IPS DF 19.7 (cell line): ENCODE data around the gene GAGE10.
"Not testable (repeated sequence)": the region's sequence is repeated elsewhere in the genome, so short reads cannot be mapped to it uniquely, and the experiment has no call there.

Source experiments
- DNase-seq: peaks from one replicate; pipeline ENCODE4 v3.0.0-alpha.2; 2013; ENCODE audit warnings: low read depth, low spot score

The GAGE10 gene

DNA sequence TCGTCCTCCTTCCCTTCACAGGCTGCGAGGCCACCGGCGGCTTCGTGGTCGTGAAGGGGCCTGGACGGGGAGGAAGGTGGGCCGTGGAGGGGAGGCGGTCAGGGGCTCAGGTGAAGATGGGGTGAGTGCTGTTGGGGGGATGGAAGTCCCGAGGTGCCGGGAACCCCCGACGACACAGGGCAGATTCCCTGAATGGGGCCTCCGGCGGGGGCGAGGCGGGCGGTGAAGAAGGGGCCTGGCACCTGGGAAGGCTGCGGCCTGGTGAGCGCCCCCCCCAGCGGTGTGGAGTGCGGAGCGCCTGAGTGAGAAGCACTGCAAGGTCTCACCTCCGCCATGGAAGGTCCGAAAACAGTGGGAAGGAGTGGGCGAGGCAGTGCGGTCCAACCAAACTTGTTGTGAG is 18.8 kb downstream of the GAGE10 start:
- not testable (repeated sequence) for DNase-seq

DNA sequence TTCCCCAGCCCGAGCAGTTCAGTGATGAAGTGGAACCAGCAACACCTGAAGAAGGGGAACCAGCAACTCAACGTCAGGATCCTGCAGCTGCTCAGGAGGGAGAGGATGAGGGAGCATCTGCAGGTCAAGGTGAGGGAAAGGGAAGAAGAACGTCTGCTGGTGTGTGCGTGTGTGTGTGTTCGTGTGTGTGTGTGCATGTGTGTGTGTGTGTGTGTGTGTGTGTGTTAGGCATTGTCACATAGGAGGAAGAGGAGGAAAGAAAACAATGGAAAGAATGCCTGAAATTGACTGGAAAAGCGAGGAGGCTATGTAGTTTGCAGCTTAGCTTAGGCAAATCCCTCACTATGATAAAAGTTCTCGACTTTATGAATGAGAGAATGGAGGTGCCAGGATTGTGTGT is 20.3 kb downstream of the GAGE10 start:
- not testable (repeated sequence) for DNase-seq

DNA sequence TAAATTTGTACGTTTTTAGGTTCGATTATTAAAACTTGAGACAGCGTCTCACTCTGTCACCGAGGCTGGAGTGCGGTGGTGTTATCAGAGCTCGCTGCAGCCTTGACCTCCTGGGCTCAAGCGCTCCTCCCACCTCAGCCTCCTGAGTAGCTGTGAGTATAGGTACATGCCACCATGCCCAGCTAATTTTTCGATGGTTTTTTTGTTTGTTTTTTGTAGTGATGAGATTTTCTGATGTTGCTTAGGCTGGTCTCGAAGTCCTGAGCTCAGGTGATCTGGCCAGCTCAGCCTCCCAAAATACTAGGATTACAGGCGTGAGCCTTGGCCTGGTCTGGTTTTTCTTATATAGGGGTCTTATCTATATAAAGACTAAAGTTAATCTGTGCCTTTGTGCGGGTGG is 27.0 kb downstream of the GAGE10 start:
- not testable (repeated sequence) for DNase-seq

DNA sequence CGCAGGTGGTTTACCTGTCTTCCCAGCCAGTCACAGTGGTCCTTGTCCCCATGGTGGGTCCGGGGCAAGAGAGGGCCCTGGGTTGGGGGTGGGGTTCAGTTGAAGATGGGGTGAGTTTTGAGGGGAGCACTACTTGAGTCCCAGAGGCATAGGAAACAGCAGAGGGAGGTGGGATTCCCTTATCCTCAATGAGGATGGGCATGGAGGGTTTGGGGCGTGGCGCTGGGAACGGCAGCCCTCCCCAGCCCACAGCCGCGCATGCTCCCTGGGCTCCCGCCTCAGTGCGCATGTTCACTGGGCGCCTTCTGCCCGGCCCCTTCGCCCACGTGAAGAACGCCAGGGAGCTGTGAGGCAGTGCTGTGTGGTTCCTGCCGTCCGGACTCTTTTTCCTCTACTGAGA is 27.8 kb downstream of the GAGE10 start, which contains the start of gene GAGE13:
TSS of gene GAGE13 (plus strand) at position 301 of the 400 bp plus-strand sequence. CDS start 1,156 bp downstream, outside the sequence.
- DNase-seq = not testable (repeated sequence)

DNA sequence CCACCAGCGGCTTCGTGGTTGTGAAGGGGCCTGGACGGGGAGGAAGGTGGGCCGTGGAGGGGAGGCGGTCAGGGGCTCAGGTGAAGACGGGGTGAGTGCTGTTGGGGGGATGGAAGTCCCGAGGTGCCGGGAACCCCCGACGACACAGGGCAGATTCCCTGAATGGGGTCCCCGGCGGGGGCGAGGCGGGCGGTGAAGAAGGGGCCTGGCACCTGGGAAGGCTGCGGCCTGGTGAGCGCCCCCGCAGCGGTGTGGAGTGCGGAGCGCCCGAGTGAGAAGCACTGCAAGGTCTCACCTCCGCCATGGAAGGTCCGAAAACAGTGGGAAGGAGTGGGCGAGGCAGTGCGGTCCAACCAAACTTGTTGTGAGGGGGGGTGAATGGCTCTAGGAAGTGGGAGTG is 28.4 kb downstream of the GAGE10 start:
- not testable (repeated sequence) for DNase-seq

DNA sequence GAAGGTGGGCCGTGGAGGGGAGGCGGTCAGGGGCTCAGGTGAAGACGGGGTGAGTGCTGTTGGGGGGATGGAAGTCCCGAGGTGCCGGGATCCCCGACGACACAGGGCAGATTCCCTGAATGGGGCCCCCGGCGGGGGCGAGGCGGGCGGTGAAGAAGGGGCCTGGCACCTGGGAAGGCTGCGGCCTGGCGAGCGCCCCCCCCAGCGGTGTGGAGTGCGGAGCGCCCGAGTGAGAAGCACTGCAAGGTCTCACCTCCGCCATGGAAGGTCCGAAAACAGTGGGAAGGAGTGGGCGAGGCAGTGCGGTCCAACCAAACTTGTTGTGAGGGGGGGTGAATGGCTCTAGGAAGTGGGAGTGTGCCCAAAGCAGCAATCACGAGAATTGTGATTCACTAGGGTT is 38.0 kb downstream of the GAGE10 start:
- DNase-seq = not testable (repeated sequence)

DNA sequence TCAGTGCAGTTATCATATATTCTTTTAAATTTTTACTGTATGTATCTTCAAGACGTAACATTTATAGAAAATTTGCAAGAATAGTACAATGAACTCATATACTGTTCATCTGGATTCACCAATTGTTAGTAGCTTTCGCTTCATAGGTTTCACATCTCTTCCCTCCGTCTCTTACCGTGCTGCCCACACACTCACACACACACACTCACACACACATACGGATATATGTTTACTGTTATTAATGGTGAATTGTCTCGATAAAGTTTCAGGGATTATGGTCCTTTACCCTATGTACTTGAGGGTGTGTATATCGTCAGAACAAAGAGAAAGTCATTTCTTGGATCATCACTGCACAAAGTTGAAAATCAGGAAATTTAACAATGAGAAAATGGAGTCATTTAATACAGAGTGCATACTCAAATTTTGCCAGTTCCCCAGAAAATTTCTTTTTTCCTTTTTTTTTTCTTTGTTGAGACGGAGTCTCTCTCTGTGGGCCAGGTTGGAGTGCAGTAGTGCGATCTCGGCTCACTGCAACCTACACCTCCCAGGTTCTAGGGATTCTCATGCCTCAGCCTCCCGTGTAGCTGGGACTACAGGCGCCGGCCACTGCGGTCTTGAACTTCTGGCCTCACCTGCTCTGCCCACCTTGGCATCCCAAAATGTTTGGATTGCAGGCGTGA is 41.2 kb downstream of the GAGE10 start:
- not testable (repeated sequence) for DNase-seq

DNA sequence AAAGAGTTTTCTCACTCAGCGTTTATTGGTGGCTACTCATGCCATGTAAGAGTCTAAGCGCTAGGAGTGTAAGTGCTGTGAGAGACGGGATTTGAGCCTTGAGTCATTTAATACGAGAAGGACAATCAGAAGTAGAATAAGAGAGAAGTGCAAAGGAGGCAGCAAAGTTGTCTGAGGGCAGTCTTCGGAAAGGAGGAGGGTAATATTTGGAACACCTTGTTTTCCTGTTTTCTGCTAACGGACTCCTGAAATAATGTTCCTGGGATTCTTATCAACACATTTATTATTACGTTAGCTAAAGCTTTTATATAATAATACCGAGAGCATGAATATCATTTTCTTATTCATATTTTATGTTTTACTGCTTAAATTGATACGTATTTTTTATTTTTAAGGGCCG is 42.0 kb downstream of the GAGE10 start:
- DNase-seq = not testable (repeated sequence)

DNA sequence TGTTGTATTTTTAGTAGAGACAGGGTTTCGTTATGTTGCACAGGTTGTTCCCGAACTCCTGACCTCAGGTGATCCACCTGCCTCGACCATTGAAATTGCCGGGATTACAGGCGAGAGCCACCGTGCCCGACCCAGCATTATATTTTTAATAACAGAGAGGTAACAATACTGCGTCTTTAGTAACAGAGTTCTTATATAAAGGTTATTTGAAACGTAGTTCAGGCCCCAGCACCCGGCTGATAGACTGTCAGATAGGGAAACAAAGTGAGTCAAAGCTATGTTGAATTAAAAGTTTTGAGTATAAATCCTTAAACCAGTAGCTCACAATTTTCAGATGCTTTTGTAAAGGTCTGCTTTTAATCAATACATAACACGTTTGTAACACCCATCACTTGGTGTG is 42.7 kb downstream of the GAGE10 start:
- DNase-seq = not testable (repeated sequence)
